HL-60 (cell line): ENCODE data around the gene SEC24D.

ENCODE experiments used
- DNase-seq, 2 experiments: peaks; one replicate each; pipeline ENCODE4 v3.0.0-alpha.2; 2010 to 2020; ENCODE audit warnings: low read depth in 1 of 2, low spot score in 1 of 2
- H3K27ac ChIP-seq: fragments of 250-450 bp; sonication (Bioruptor Pico); replicated peaks from 2 replicates; pipeline ENCODE4 v1.5.1; 2020; ENCODE audit warnings: mild to moderate bottlenecking, moderate library complexity
- H3K27me3 ChIP-seq: fragments of 250-450 bp; sonication (Bioruptor Pico); 2 replicates; pipeline ENCODE4 v1.5.1; 2021; ENCODE audit warnings: mild to moderate bottlenecking, moderate library complexity; ENCODE audit not compliant: insufficient read depth, poor library complexity, severe bottlenecking
- H3K4me3 ChIP-seq: replicated peaks from 2 replicates; pipeline ENCODE4 v1.5.1; 2011; ENCODE audit warnings: mild to moderate bottlenecking, control low read depth, low read length; ENCODE audit not compliant: insufficient read depth
- CTCF ChIP-seq: IDR thresholded peaks from one replicate; pipeline ENCODE4 v1.5.1; 2011; ENCODE audit warnings: low read length, control low read depth, inconsistent platforms; ENCODE audit not compliant: insufficient read depth
- GABPA ChIP-seq: IDR thresholded peaks from 2 replicates; pipeline ENCODE4 v1.6.1; 2012; ENCODE audit warnings: low read depth
- POLR2AphosphoS5 ChIP-seq: IDR thresholded peaks from 2 replicates; pipeline ENCODE4 v1.6.1; 2012; ENCODE audit warnings: low read depth
- REST ChIP-seq: IDR thresholded peaks from 2 replicates; pipeline ENCODE4 v1.6.1; 2012; ENCODE audit warnings: low read depth; ENCODE audit not compliant: insufficient replicate concordance
- SPI1 ChIP-seq: IDR thresholded peaks from 2 replicates; pipeline ENCODE4 v1.6.1; 2012; ENCODE audit warnings: low read depth, mild to moderate bottlenecking, borderline replicate concordance

SEC24D gene

GRCh38 chr4:118732591-118733330 lies 103.2 kb downstream of the SEC24D start:
- no peak for DNase-seq
- H3K4me3 ChIP-seq: no peak overlapping the region
- TF ChIP-seq SPI1 (no peak), REST (no peak), GABPA (no peak), CTCF (no peak), POLR2AphosphoS5 (no peak)
- no peak overlapping the region for H3K27ac ChIP-seq
- no peaks in the 10 kb centered on the region for H3K27me3 ChIP-seq

GRCh38 chr4:118730683-118731082 lies 105.2 kb downstream of the SEC24D start:
- Histone ChIP-seq H3K27ac (no peak overlapping the region), H3K4me3 (no peak overlapping the region)
- TF ChIP-seq POLR2AphosphoS5 (no peak), REST (no peak)

GRCh38 chr4:118729287-118730286 lies 106.3 kb downstream of the SEC24D start:
- Histone ChIP-seq H3K27ac (no peak overlapping the region), H3K4me3 (no peak overlapping the region), H3K27me3 (no peaks in the 10 kb centered on the region)
- TF ChIP-seq CTCF: no peak
- no peak for TF ChIP-seq SPI1
- TF ChIP-seq GABPA: no peak
- no peak for TF ChIP-seq REST
- TF ChIP-seq POLR2AphosphoS5: no peak
- no peak for DNase-seq

More at GRCh38 chr4:118730683-118731082, 105.2 kb downstream of the SEC24D start:
- H3K27me3 ChIP-seq: no peaks in the 10 kb centered on the region
- no peak for DNase-seq
